Activated B cell treated with CpG ODN at 0.5 μM for 24 hours (primary cell): Measurements from ENCODE around the gene IGFN1. TPM values are rescaled to one million over a fixed set of nuclear protein-coding genes. Genes with fewer than 3 reads are reported as not detected.

Experiments used
- ATAC-seq: fragments of 200-7000 bp; cut with Tn5 transposase; one replicate; pipeline ENCODE4 v1.10.0; 2021; ENCODE audit warnings: low read depth, mild to moderate bottlenecking, moderate library complexity
- CTCF ChIA-PET: fragments of 350-600 bp; sonication (Branson Sonifier 250); formaldehyde crosslinking; loops from one replicate; lab custom pipeline; 2021; ENCODE audit warnings: antibody characterized with exemption; lab: Charles Lee
- POLR2A ChIA-PET: fragments of 350-600 bp; sonication (Branson Sonifier 250); formaldehyde crosslinking; loops from one replicate; lab custom pipeline; 2021; ENCODE audit warnings: antibody characterized with exemption; lab: Charles Lee
- DNase-seq: peaks from one replicate; pipeline ENCODE4 v3.0.0; 2022
- H3K27ac Mint-ChIP-seq: one replicate; pipeline ENCODE4 v1.8.0; 2020; ENCODE audit warnings: mixed read lengths
- H3K27me3 Mint-ChIP-seq: one replicate; pipeline ENCODE4 v1.8.0; 2021; ENCODE audit warnings: mixed read lengths
- H3K36me3 Mint-ChIP-seq: one replicate; pipeline ENCODE4 v1.8.0; 2021; ENCODE audit warnings: low read depth, mixed read lengths
- H3K4me1 Mint-ChIP-seq: one replicate; pipeline ENCODE4 v1.8.0; 2021; ENCODE audit warnings: mixed read lengths
- H3K4me3 Mint-ChIP-seq: one replicate; pipeline ENCODE4 v1.8.0; 2020; ENCODE audit warnings: mild to moderate bottlenecking, mixed read lengths
- H3K9me3 Mint-ChIP-seq: one replicate; pipeline ENCODE4 v1.8.0; 2020; ENCODE audit warnings: mixed read lengths
- CTCF ChIP-seq: fragments of 200-600 bp; IDR thresholded peaks from one replicate; pipeline ENCODE4 v1.8.0; 2022; ENCODE audit warnings: antibody characterized with exemption, mild to moderate bottlenecking
- intact Hi-C: fragments of 100-400 bp; cut with micrococcal nuclease; formaldehyde crosslinking; loops from one replicate; pipeline ENCODE4 v1.15.1; 2024
- total RNA-seq: library from RNA; stranded (reverse); gene quantifications from 2 replicates; pipeline ENCODE4 v1.2.3, GENCODE V29; 2022

Gene IGFN1
- total RNA-seq, 1 donor from 2014 or later = not detected

GRCh38 chr1:201272799-201273198 is 82.2 kb downstream of the IGFN1 start:
- TF ChIP-seq CTCF = no peak
- no peak for ATAC-seq
- Mint-ChIP-seq H3K4me1 (no peaks in the 10 kb centered on the region), H3K9me3 (no peaks in the 10 kb centered on the region), H3K4me3 (no peak overlapping the region), H3K27ac (no peak overlapping the region), H3K27me3 (peaks cover 20% of the 10 kb centered on the region), H3K36me3 (no peaks in the 10 kb centered on the region)
- intact Hi-C loops = no loop called here
- ChIA-PET CTCF (no interaction called here), POLR2A (no interaction called here)
- DNase-seq = no peak

- CTCF ChIA-PET = no interaction called here
- H3K4me3 Mint-ChIP-seq = no peak overlapping the region
- intact Hi-C loops = no loop called here
Measured at GRCh38 chr1:201274616-201275252, 84.1 kb downstream of the IGFN1 start.

GRCh38 chr1:201275253-201275666 is 84.6 kb downstream of the IGFN1 start:
- Mint-ChIP-seq H3K27me3 (peaks cover 18% of the 10 kb centered on the region), H3K9me3 (no peaks in the 10 kb centered on the region), H3K4me3 (no peak overlapping the region), H3K36me3 (no peaks in the 10 kb centered on the region), H3K4me1 (no peaks in the 10 kb centered on the region), H3K27ac (no peak overlapping the region)
- CTCF ChIA-PET = no interaction called here
- DNase-seq = no peak
- POLR2A ChIA-PET = no interaction called here
- no peak for ATAC-seq
- TF ChIP-seq CTCF = no peak
- intact Hi-C loops = no loop called here

More at GRCh38 chr1:201274616-201275252, 84.1 kb downstream of the IGFN1 start:
- Mint-ChIP-seq H3K27ac (no peak overlapping the region), H3K36me3 (no peaks in the 10 kb centered on the region), H3K9me3 (no peaks in the 10 kb centered on the region), H3K27me3 (peaks cover 17% of the 10 kb centered on the region), H3K4me1 (no peaks in the 10 kb centered on the region)
- DNase-seq (no peak), ATAC-seq (no peak)
- no peak for TF ChIP-seq CTCF
- POLR2A ChIA-PET = no interaction called here

GRCh38 chr1:201276891-201277290 is 86.3 kb downstream of the IGFN1 start:
- Mint-ChIP-seq H3K4me1 (no peaks in the 10 kb centered on the region), H3K36me3 (no peaks in the 10 kb centered on the region), H3K4me3 (no peak overlapping the region), H3K27ac (no peak overlapping the region), H3K27me3 (peaks cover 29% of the 10 kb centered on the region), H3K9me3 (no peaks in the 10 kb centered on the region)
- ChIA-PET POLR2A (no interaction called here), CTCF (no interaction called here)
- intact Hi-C loops = no loop called here
- DNase-seq (no peak), ATAC-seq (no peak)
- TF ChIP-seq CTCF = no peak

- POLR2A ChIA-PET = no interaction called here
- ATAC-seq = no peak
- TF ChIP-seq CTCF = no peak
Measured at GRCh38 chr1:201277441-201277840, 86.8 kb downstream of the IGFN1 start.

More at GRCh38 chr1:201277441-201277840, 86.8 kb downstream of the IGFN1 start:
- no peak for DNase-seq
- Mint-ChIP-seq H3K27me3 (peaks cover 35% of the 10 kb centered on the region), H3K9me3 (no peaks in the 10 kb centered on the region), H3K4me3 (no peak overlapping the region), H3K36me3 (no peaks in the 10 kb centered on the region), H3K4me1 (no peaks in the 10 kb centered on the region), H3K27ac (no peak overlapping the region)
- intact Hi-C loops = no loop called here
- CTCF ChIA-PET = no interaction called here

Other genes starting within 250 kb of the IGFN1 start
- gene KIF21B, start 167.1 kb upstream of the IGFN1 start, total RNA-seq = 28.1 and 31.8 TPM in 2 replicates
- gene CACNA1S, start 78.4 kb upstream of the IGFN1 start, total RNA-seq = not detected in 2 replicates
- not detected in 2 replicates for gene ASCL5, start 63.6 kb upstream of the IGFN1 start, total RNA-seq
- 19.0 and 21.7 TPM in 2 replicates for gene TMEM9, start 36.4 kb upstream of the IGFN1 start, total RNA-seq
- not detected in 2 replicates for gene PKP1, start 92.7 kb downstream of the IGFN1 start, total RNA-seq
- gene TNNT2, start 186.9 kb downstream of the IGFN1 start, total RNA-seq = not detected in 2 replicates
- gene LAD1, start 208.5 kb downstream of the IGFN1 start, total RNA-seq = 0.10 TPM in 1 of 2 replicates, not detected in the other
- gene TNNI1, start 230.9 kb downstream of the IGFN1 start, total RNA-seq = not detected in 2 replicates